DND-41 (cell line): ENCODE measurements around the gene GSG1L.

ENCODE experiments used
- EZH2 ChIP-seq: IDR thresholded peaks from 3 replicates; pipeline ENCODE4 v1.6.1; 2012; ENCODE audit warnings: borderline replicate concordance, low read depth, mild to moderate bottlenecking, moderate library complexity, low read length, inconsistent platforms; ENCODE audit not compliant: severe bottlenecking
- TF ChIP-seq, protein P1 (sequence below): IDR thresholded peaks from 2 replicates; pipeline ENCODE4 v1.5.1; 2012; ENCODE audit warnings: borderline replicate concordance, low read length, moderate library complexity, mild to moderate bottlenecking; ENCODE audit not compliant: poor library complexity, severe bottlenecking; ENCODE audit errors: extremely low read depth

GRCh38 chr16:28106467-28107215 is 43.1 kb upstream of the GSG1L start:
- no peak for TF ChIP-seq EZH2
- TF ChIP-seq, protein P1, sequence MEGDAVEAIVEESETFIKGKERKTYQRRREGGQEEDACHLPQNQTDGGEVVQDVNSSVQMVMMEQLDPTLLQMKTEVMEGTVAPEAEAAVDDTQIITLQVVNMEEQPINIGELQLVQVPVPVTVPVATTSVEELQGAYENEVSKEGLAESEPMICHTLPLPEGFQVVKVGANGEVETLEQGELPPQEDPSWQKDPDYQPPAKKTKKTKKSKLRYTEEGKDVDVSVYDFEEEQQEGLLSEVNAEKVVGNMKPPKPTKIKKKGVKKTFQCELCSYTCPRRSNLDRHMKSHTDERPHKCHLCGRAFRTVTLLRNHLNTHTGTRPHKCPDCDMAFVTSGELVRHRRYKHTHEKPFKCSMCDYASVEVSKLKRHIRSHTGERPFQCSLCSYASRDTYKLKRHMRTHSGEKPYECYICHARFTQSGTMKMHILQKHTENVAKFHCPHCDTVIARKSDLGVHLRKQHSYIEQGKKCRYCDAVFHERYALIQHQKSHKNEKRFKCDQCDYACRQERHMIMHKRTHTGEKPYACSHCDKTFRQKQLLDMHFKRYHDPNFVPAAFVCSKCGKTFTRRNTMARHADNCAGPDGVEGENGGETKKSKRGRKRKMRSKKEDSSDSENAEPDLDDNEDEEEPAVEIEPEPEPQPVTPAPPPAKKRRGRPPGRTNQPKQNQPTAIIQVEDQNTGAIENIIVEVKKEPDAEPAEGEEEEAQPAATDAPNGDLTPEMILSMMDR = no peak
